HepG2 (cell line): ENCODE measurements around the gene EDN2. TPM values are rescaled to one million over a fixed set of nuclear protein-coding genes. Genes with fewer than 3 reads are reported as not detected.

ENCODE experiments used
- ARNTL ChIP-seq: sonication (generic); formaldehyde crosslinking; IDR thresholded peaks from 2 replicates; pipeline ENCODE4 v1.4.0; 2020; ENCODE audit warnings: mild to moderate bottlenecking, missing genetic modification reagents
- PAWR ChIP-seq: sonication (generic); formaldehyde crosslinking; IDR thresholded peaks from 2 replicates; pipeline ENCODE4 v1.4.0; 2020; ENCODE audit warnings: missing genetic modification reagents, mild to moderate bottlenecking, borderline replicate concordance
- TCF7 ChIP-seq: sonication (generic); IDR thresholded peaks from 2 replicates; pipeline ENCODE4 v1.6.1; 2016; ENCODE audit warnings: antibody characterized with exemption, low read depth
- TFDP1 ChIP-seq: IDR thresholded peaks from 2 replicates; pipeline ENCODE4 v1.6.1; 2016; ENCODE audit warnings: missing compliant biosample characterization, missing genetic modification reagents, borderline replicate concordance
- TIGD3 ChIP-seq: sonication (generic); formaldehyde crosslinking; IDR thresholded peaks from 2 replicates; pipeline ENCODE4 v1.5.1; 2020; ENCODE audit warnings: mild to moderate bottlenecking, missing genetic modification reagents, borderline replicate concordance
- ZNF10 ChIP-seq: sonication (generic); formaldehyde crosslinking; IDR thresholded peaks from 2 replicates; pipeline ENCODE4 v1.4.0; 2020; ENCODE audit warnings: mild to moderate bottlenecking, low read depth, missing genetic modification reagents, borderline replicate concordance
- ZNF30 ChIP-seq: sonication (generic); formaldehyde crosslinking; IDR thresholded peaks from 2 replicates; pipeline ENCODE4 v1.5.0; 2020; ENCODE audit warnings: mild to moderate bottlenecking, missing genetic modification reagents
- ZNF407 ChIP-seq: sonication (generic); formaldehyde crosslinking; IDR thresholded peaks from one replicate; pipeline ENCODE4 v1.5.1; 2020; ENCODE audit warnings: mild to moderate bottlenecking, missing genetic modification reagents; ENCODE audit errors: not compliant biosample characterization
- polyA plus RNA-seq, 8 experiments: library from polyadenylated mRNA; depleted of rRNA in 3 of 8; stranded (reverse) in 7 of 8; unstranded in 1 of 8; fragments of >200 nt; fragmentation: Illumina TruSeq in 4 of 8; extraction: Trizol in 4 of 8; gene quantifications; 2 replicates each; pipeline versions ENCODE4 v1.2.1 to v1.2.3, GENCODE V29; 2011 to 2016; ENCODE audit warnings: low read depth in 4 of 8, missing spikeins in 1 of 8, mixed read lengths in 1 of 8; ENCODE audit not compliant: insufficient read depth in 1 of 8
- total RNA-seq, 5 experiments: library from RNA; depleted of rRNA; stranded (reverse); fragments of >200 nt; fragmentation: Illumina TruSeq; extraction: Trizol; gene quantifications; 2 replicates each; pipeline ENCODE4 v1.2.3, GENCODE V29; 2016; ENCODE audit warnings: low read depth in 1 of 5

EDN2 gene
- total and polyA plus RNA-seq, 2 of the 13 experiments (the other 11 are each of a cell fraction or from before 2014, with no cell fraction given) = not detected

- no peak for TF ChIP-seq ZNF10 (CRISPR knock-in tag)
- no peak for TF ChIP-seq TIGD3 (CRISPR knock-in tag)
- TF ChIP-seq TCF7 = no peak
- no peak for TF ChIP-seq TFDP1
- TF ChIP-seq ARNTL (CRISPR knock-in tag) = no peak
- no peak for TF ChIP-seq ZNF407 (CRISPR knock-in tag)
- TF ChIP-seq PAWR (CRISPR knock-in tag) = no peak
- no peak for TF ChIP-seq ZNF30 (CRISPR knock-in tag)
These were observed 6.4 kb upstream of the EDN2 start (continued) for GRCh38 chr1:41490911-41491310.
